OCI-LY3 (cell line): Measurements from ENCODE around the gene SLC26A11.

Source experiments
- H2AFZ ChIP-seq: fragments of 200-600, 300-600 bp; shearing (Covaris generic); 2 replicates; pipeline ENCODE4 v1.6.0; 2014; ENCODE audit warnings: antibody characterized with exemption, low read depth, low read length
- H3K27ac ChIP-seq: fragments of 200-600, 300-600 bp; sonication (generic); 2 replicates; pipeline ENCODE4 v1.5.1; 2014; ENCODE audit warnings: mild to moderate bottlenecking, low read length, moderate library complexity, mixed read lengths
- H3K27me3 ChIP-seq: fragments of 200-600, 300-600 bp; sonication (generic); 2 replicates; pipeline ENCODE4 v1.6.1; 2014; ENCODE audit warnings: low read depth, low read length, mixed read lengths
- H3K36me3 ChIP-seq: fragments of 200-600, 300-600 bp; sonication (generic); replicated peaks from 2 replicates; pipeline ENCODE3; 2014; ENCODE audit warnings: low read depth, low read length, mixed read lengths
- H3K4me1 ChIP-seq: fragments of 300-600, 200-600 bp; sonication (generic); 2 replicates; pipeline ENCODE4 v1.6.1; 2014; ENCODE audit warnings: low read length, mixed read lengths
- H3K4me2 ChIP-seq: fragments of 200-600, 300-600 bp; sonication (generic); 2 replicates; pipeline ENCODE4 v1.6.1; 2014; ENCODE audit warnings: low read length, mixed read lengths
- H3K4me3 ChIP-seq: fragments of 300-600, 200-600 bp; sonication (generic); 2 replicates; pipeline ENCODE4 v1.5.1; 2014; ENCODE audit warnings: antibody characterized with exemption, mild to moderate bottlenecking, low read length, moderate library complexity
- H3K79me2 ChIP-seq: fragments of 300-600, 200-600 bp; shearing (Covaris generic); 2 replicates; pipeline ENCODE4 v1.6.1; 2014; ENCODE audit warnings: mild to moderate bottlenecking, low read length, mixed read lengths
- H3K9ac ChIP-seq: fragments of 300-600, 200-600 bp; shearing (Covaris generic); 2 replicates; pipeline ENCODE4 v1.6.0; 2014; ENCODE audit warnings: mild to moderate bottlenecking, low read length, moderate library complexity
- H3K9me3 ChIP-seq: fragments of 200-600, 300-600 bp; shearing (Covaris generic); 2 replicates; pipeline ENCODE4 v1.6.1; 2014; ENCODE audit warnings: low read length, mixed read lengths; ENCODE audit not compliant: insufficient read depth
- H4K20me1 ChIP-seq: fragments of 200-600, 300-600 bp; sonication (generic); 2 replicates; pipeline ENCODE4 v1.6.1; 2016; ENCODE audit warnings: low read length, mixed read lengths; ENCODE audit not compliant: insufficient read depth
- CTCF ChIP-seq: fragments of 200-600, 300-600 bp; sonication (generic); IDR thresholded peaks from 2 replicates; pipeline ENCODE4 v1.5.1; 2014; ENCODE audit warnings: antibody characterized with exemption, low read length, low read depth
- EZH2phosphoT487 ChIP-seq: fragments of 200-600 bp; shearing (Covaris generic); IDR thresholded peaks from 2 replicates; pipeline ENCODE4 v1.6.1; 2018; ENCODE audit warnings: antibody characterized with exemption, mixed run types, low read depth

Gene SLC26A11

GRCh38 chr17:80222376-80223141 lies 2.3 kb downstream of the SLC26A11 start:
- Histone ChIP-seq H3K4me1 (peaks cover 7% of the 10 kb centered on the region; the same call in 1 of the 2 replicates), H3K9ac (no peak overlapping the region), H3K9me3 (no peaks in the 10 kb centered on the region), H3K79me2 (peaks cover 17% of the 10 kb centered on the region), H3K4me2 (no peak overlapping the region), H3K36me3 (peaks cover 11% of the 10 kb centered on the region), H3K27me3 (no peaks in the 10 kb centered on the region), H4K20me1 (peaks cover 15% of the 10 kb centered on the region), H3K27ac (no peak overlapping the region), H2AFZ (no peak overlapping the region), H3K4me3 (no peak overlapping the region)
- TF ChIP-seq EZH2phosphoT487, result no peak
- TF ChIP-seq CTCF, result no peak

- H3K79me2 ChIP-seq, result peaks cover 16% of the 10 kb centered on the region
- peaks cover 8% of the 10 kb centered on the region for H4K20me1 ChIP-seq
- H3K27me3 ChIP-seq, result no peaks in the 10 kb centered on the region
- TF ChIP-seq CTCF (no peak), EZH2phosphoT487 (no peak)
- H3K36me3 ChIP-seq, result peaks cover 4% of the 10 kb centered on the region
- H2AFZ ChIP-seq, result no peak overlapping the region
- H3K9me3 ChIP-seq, result no peaks in the 10 kb centered on the region
- H3K4me1 ChIP-seq, result peaks cover 7% of the 10 kb centered on the region; the same call in 1 of the 2 replicates
- H3K9ac ChIP-seq, result no peak overlapping the region
- no peak overlapping the region for H3K4me3 ChIP-seq
- no peak overlapping the region for H3K27ac ChIP-seq
- H3K4me2 ChIP-seq, result no peak overlapping the region
Observed at GRCh38 chr17:80223142-80223815, 3.1 kb downstream of the SLC26A11 start.

GRCh38 chr17:80223838-80224497 lies 3.7 kb downstream of the SLC26A11 start:
- Histone ChIP-seq H4K20me1 (peaks cover 3% of the 10 kb centered on the region; the same call in 1 of the 2 replicates), H3K4me2 (no peak overlapping the region), H2AFZ (no peak overlapping the region), H3K9me3 (no peaks in the 10 kb centered on the region), H3K36me3 (no peaks in the 10 kb centered on the region), H3K9ac (no peak overlapping the region), H3K79me2 (peaks cover 11% of the 10 kb centered on the region), H3K4me3 (no peak overlapping the region), H3K27me3 (no peaks in the 10 kb centered on the region), H3K27ac (no peak overlapping the region), H3K4me1 (peaks cover 7% of the 10 kb centered on the region; the same call in 1 of the 2 replicates)
- TF ChIP-seq EZH2phosphoT487 (no peak), CTCF (no peak)

GRCh38 chr17:80224683-80225082 lies 4.5 kb downstream of the SLC26A11 start:
- Histone ChIP-seq H3K27ac (no peak overlapping the region), H4K20me1 (no peaks in the 10 kb centered on the region), H3K4me2 (no peak overlapping the region), H3K4me3 (no peak overlapping the region), H3K9ac (no peak overlapping the region), H3K36me3 (no peaks in the 10 kb centered on the region), H3K9me3 (no peaks in the 10 kb centered on the region), H3K27me3 (no peaks in the 10 kb centered on the region), H3K79me2 (peaks cover 4% of the 10 kb centered on the region), H2AFZ (no peak overlapping the region), H3K4me1 (peaks cover 2% of the 10 kb centered on the region; the same call in 1 of the 2 replicates)
- TF ChIP-seq EZH2phosphoT487 (no peak), CTCF (no peak)
